SK-N-DZ (cell line): ENCODE measurements around the gene TNPO2.
"Not testable (repeated sequence)": the region's sequence is repeated elsewhere in the genome, so short reads cannot be mapped to it uniquely, and the experiment has no call there.

Experiments used
- DNase-seq: peaks from one replicate; pipeline ENCODE4 v3.0.0-alpha.2; 2015; ENCODE audit warnings: low spot score

Gene TNPO2

GRCh38 chr19:12706332-12706718, 17.4 kb downstream of the TNPO2 start:
- no peak for DNase-seq

- no peak for DNase-seq
These were observed 17.9 kb downstream of the TNPO2 start for GRCh38 chr19:12705654-12706331.

GRCh38 chr19:12705169-12705568, 18.6 kb downstream of the TNPO2 start:
- no peak for DNase-seq

- peak; percentile 84 for DNase-seq
These were observed 20.7 kb downstream of the TNPO2 start for GRCh38 chr19:12703046-12703445.

- no peak for DNase-seq
These were observed 22.0 kb downstream of the TNPO2 start for GRCh38 chr19:12701596-12702282.

- no peak for DNase-seq
These were observed 25.6 kb downstream of the TNPO2 start for GRCh38 chr19:12698138-12698537.

- DNase-seq = not testable (repeated sequence)
These were observed 26.3 kb downstream of the TNPO2 start for GRCh38 chr19:12697425-12697824.

- peak; percentile 95 for DNase-seq
These were observed 27.1 kb downstream of the TNPO2 start, which contains the start of gene FBXW9 for GRCh38 chr19:12696366-12697335. TSS of gene FBXW9 (minus strand) at chr19:12696631. CDS start at chr19:12696581, 50 bp downstream.

- no peak for DNase-seq
These were observed 27.8 kb downstream of the TNPO2 start for GRCh38 chr19:12695997-12696365.

GRCh38 chr19:12695514-12695913, 28.2 kb downstream of the TNPO2 start:
- no peak for DNase-seq

GRCh38 chr19:12695096-12695495, 28.6 kb downstream of the TNPO2 start:
- DNase-seq = no peak

- DNase-seq = no peak
These were observed 29.1 kb downstream of the TNPO2 start for GRCh38 chr19:12694641-12695040.

GRCh38 chr19:12692960-12693359, 30.8 kb downstream of the TNPO2 start:
- no peak for DNase-seq

- DNase-seq = no peak
These were observed 34.0 kb downstream of the TNPO2 start for GRCh38 chr19:12689581-12690216.

- no peak for DNase-seq
These were observed 34.7 kb downstream of the TNPO2 start for GRCh38 chr19:12689012-12689411.

- DNase-seq = no peak
These were observed 36.1 kb downstream of the TNPO2 start, which contains the start of gene GNG14 for GRCh38 chr19:12687496-12688196. TSS of gene GNG14 (plus strand) at chr19:12687998. CDS start at chr19:12688049, 51 bp downstream.

- DNase-seq = no peak
These were observed 37.9 kb downstream of the TNPO2 start for GRCh38 chr19:12685831-12686230.

- DNase-seq = peak; percentile 98
These were observed 42.4 kb downstream of the TNPO2 start, which contains the start of gene DHPS for GRCh38 chr19:12681074-12681987. TSS of gene DHPS (minus strand) at chr19:12681880. CDS start at chr19:12681766, 114 bp downstream.

- DNase-seq = no peak
These were observed 43.7 kb downstream of the TNPO2 start for GRCh38 chr19:12680034-12680433.

GRCh38 chr19:12678039-12678438, 45.7 kb downstream of the TNPO2 start:
- DNase-seq = not testable (repeated sequence)
